Caco-2 (cell line): ENCODE results near the gene TMEM273. TPM values are rescaled to one million over a fixed set of nuclear protein-coding genes. Genes with fewer than 3 reads are reported as not detected.
A peak's percentile ranks its signal among the peaks of the same experiment; 100 is the strongest.

ENCODE experiments used
- BruUV-seq: library from RNA; stranded (reverse); fragments of 400-500 nt; replicated peaks from 2 replicates; lab custom pipeline; 2021; lab: Mats Ljungman, UMichigan
- CTCF ChIA-PET: fragments of 300-600 bp; sonication (Branson Sonifier 250); formaldehyde crosslinking; loops from one replicate; lab custom pipeline; 2022; ENCODE audit warnings: antibody characterized with exemption; lab: Charles Lee
- POLR2A ChIA-PET: fragments of 300-600 bp; sonication (Branson Sonifier 250); formaldehyde crosslinking; loops from one replicate; lab custom pipeline; 2022; ENCODE audit warnings: antibody characterized with exemption; lab: Charles Lee
- DNase-seq, 2 experiments: peaks; one replicate each; pipeline versions ENCODE4 v3.0.0 to v3.0.0-alpha.2; 2020 to 2022
- H3K27me3 ChIP-seq: replicated peaks from 2 replicates; pipeline ENCODE4 v1.6.0; 2011; ENCODE audit warnings: low read length; ENCODE audit not compliant: control insufficient read depth, insufficient read depth
- H3K36me3 ChIP-seq: 2 replicates; pipeline ENCODE4 v1.5.1; 2011; ENCODE audit warnings: low read length; ENCODE audit not compliant: control insufficient read depth, insufficient read depth
- H3K4me1 ChIP-seq: fragments of 250-450 bp; sonication (Bioruptor Pico); 2 replicates; pipeline ENCODE4 v1.5.1; 2020; ENCODE audit warnings: mild to moderate bottlenecking
- H3K4me3 ChIP-seq: 2 replicates; pipeline ENCODE4 v1.5.1; 2011; ENCODE audit warnings: low read depth, mild to moderate bottlenecking, control low read depth, low read length
- H3K9me3 ChIP-seq: fragments of 250-450 bp; sonication (Bioruptor Pico); 2 replicates; pipeline ENCODE4 v1.5.1; 2020; ENCODE audit warnings: mild to moderate bottlenecking, moderate library complexity
- H3K27ac Mint-ChIP-seq: one replicate; pipeline ENCODE4 v1.8.0; 2022; ENCODE audit warnings: mixed read lengths; ENCODE audit not compliant: unreplicated experiment
- H3K27me3 Mint-ChIP-seq: one replicate; pipeline ENCODE4 v1.8.0; 2022; ENCODE audit warnings: mixed read lengths; ENCODE audit not compliant: insufficient read depth, unreplicated experiment
- H3K36me3 Mint-ChIP-seq: one replicate; pipeline ENCODE4 v1.8.0; 2022; ENCODE audit warnings: mild to moderate bottlenecking, mixed read lengths; ENCODE audit not compliant: insufficient read depth, unreplicated experiment
- H3K4me1 Mint-ChIP-seq: one replicate; pipeline ENCODE4 v1.8.0; 2022; ENCODE audit warnings: low read depth, mixed read lengths; ENCODE audit not compliant: unreplicated experiment
- H3K4me3 Mint-ChIP-seq: one replicate; pipeline ENCODE4 v1.8.0; 2022; ENCODE audit warnings: mild to moderate bottlenecking, moderate library complexity, mixed read lengths; ENCODE audit not compliant: unreplicated experiment
- H3K9me3 Mint-ChIP-seq: one replicate; pipeline ENCODE4 v1.8.0; 2022; ENCODE audit warnings: mixed read lengths; ENCODE audit not compliant: unreplicated experiment
- CTCF ChIP-seq, 2 experiments: fragments of 200-600 bp in 1 of 2; IDR thresholded peaks; 1 replicate in 1 of 2; 2 replicates in 1 of 2; pipeline versions ENCODE4 v1.5.1 to v1.8.0; 2011 to 2022; ENCODE audit warnings: antibody characterized with exemption in 1 of 2, control low read depth in 1 of 2, inconsistent platforms in 1 of 2, low read depth in 1 of 2, low read length in 1 of 2, mild to moderate bottlenecking in 1 of 2, moderate library complexity in 1 of 2; ENCODE audit not compliant: insufficient read depth in 1 of 2, severe bottlenecking in 1 of 2, unreplicated experiment in 1 of 2
- intact Hi-C: fragments of 100-400 bp; cut with micrococcal nuclease; formaldehyde crosslinking; loops from one replicate; pipeline ENCODE4 v1.10.0; 2022; ENCODE audit not compliant: unreplicated experiment
- total RNA-seq: library from RNA; stranded (reverse); gene quantifications from 2 replicates; pipeline ENCODE4 v1.2.3, GENCODE V29; 2022

TMEM273 gene
- total RNA-seq, 1 experiment from 2014 or later, result not detected

GRCh38 chr10:49165259-49165658 is 22.9 kb downstream of the TMEM273 start:
- H3K36me3 Mint-ChIP-seq, result no peaks in the 10 kb centered on the region
- H3K27me3 ChIP-seq, result no peaks in the 10 kb centered on the region; the same call in 1 of the 2 replicates
- CTCF ChIA-PET, result interaction anchor here (1.1 to 1.3 kb wide), 2 partner anchors 164 to 509 kb away, joined by 8 to 15 read pairs; no protein-coding TSS in a partner anchor
- no peaks in the 10 kb centered on the region for H3K4me1 Mint-ChIP-seq
- H3K4me3 ChIP-seq, result no peak overlapping the region
- no peaks in the 10 kb centered on the region for H3K9me3 ChIP-seq
- no peak for DNase-seq
- H3K4me1 ChIP-seq, result no peaks in the 10 kb centered on the region
- POLR2A ChIA-PET, result no interaction called here
- H3K27me3 Mint-ChIP-seq, result peaks cover 23% of the 10 kb centered on the region
- H3K9me3 Mint-ChIP-seq, result no peaks in the 10 kb centered on the region
- no TSS peak for BruUV-seq
- H3K27ac Mint-ChIP-seq, result no peak overlapping the region
- H3K36me3 ChIP-seq, result no peaks in the 10 kb centered on the region
- intact Hi-C loops, result loop anchor here (2.0 kb wide), 1 partner anchor 164 kb away; no protein-coding TSS in a partner anchor
- no peak overlapping the region for H3K4me3 Mint-ChIP-seq
- TF ChIP-seq CTCF (IDR thresholded peaks at IDR 0.05; ENCODE audit: insufficient read depth in 1 of 2, low read depth in 1 of 2, low read length in 1 of 2, severe bottlenecking in 1 of 2, unreplicated experiment in 1 of 2), result no peak

GRCh38 chr10:49164559-49165188 is 23.5 kb downstream of the TMEM273 start:
- Mint-ChIP-seq H3K9me3 (no peaks in the 10 kb centered on the region), H3K27me3 (peaks cover 24% of the 10 kb centered on the region), H3K36me3 (no peaks in the 10 kb centered on the region), H3K4me3 (no peak overlapping the region), H3K4me1 (no peaks in the 10 kb centered on the region), H3K27ac (no peak overlapping the region)
- DNase-seq, result peak in 1 of 2 experiments; percentile 68
- ChIA-PET CTCF (interaction anchor here (0.6 to 2.7 kb wide), 8 partner anchors 9 to 509 kb away, joined by 3 to 18 read pairs (median 6); no protein-coding TSS in a partner anchor), POLR2A (no interaction called here)
- no peaks in the 10 kb centered on the region for H3K4me1 ChIP-seq
- no peaks in the 10 kb centered on the region; the same call in 1 of the 2 replicates for H3K27me3 ChIP-seq
- TF ChIP-seq CTCF (IDR thresholded peaks at IDR 0.05; ENCODE audit: insufficient read depth in 1 of 2, low read depth in 1 of 2, low read length in 1 of 2, severe bottlenecking in 1 of 2, unreplicated experiment in 1 of 2), result peak; percentile 63 to 94
- no peaks in the 10 kb centered on the region for H3K36me3 ChIP-seq
- intact Hi-C loops, result loop anchor here (1.0 to 2.0 kb wide), 4 partner anchors 164 to 506 kb away; no protein-coding TSS in a partner anchor
- no TSS peak for BruUV-seq
- no peak overlapping the region for H3K4me3 ChIP-seq
- no peaks in the 10 kb centered on the region for H3K9me3 ChIP-seq

- no peaks in the 10 kb centered on the region for H3K36me3 Mint-ChIP-seq
- no peaks in the 10 kb centered on the region for H3K4me1 Mint-ChIP-seq
- peaks cover 28% of the 10 kb centered on the region for H3K27me3 Mint-ChIP-seq
- Histone ChIP-seq H3K4me1 (no peaks in the 10 kb centered on the region), H3K9me3 (no peaks in the 10 kb centered on the region), H3K27me3 (no peaks in the 10 kb centered on the region; the same call in 1 of the 2 replicates), H3K36me3 (no peaks in the 10 kb centered on the region), H3K4me3 (no peak overlapping the region)
- intact Hi-C loops, result loop anchor here (1.0 to 2.0 kb wide), 4 partner anchors 163 to 505 kb away; no protein-coding TSS in a partner anchor
- ChIA-PET CTCF (interaction anchor here (1.8 to 2.7 kb wide), 2 partner anchors 188 to 506 kb away, joined by 17 to 18 read pairs; no protein-coding TSS in a partner anchor), POLR2A (no interaction called here)
- no peaks in the 10 kb centered on the region for H3K9me3 Mint-ChIP-seq
- no peak overlapping the region for H3K4me3 Mint-ChIP-seq
- DNase-seq, result no peak
- no peak for TF ChIP-seq CTCF (IDR thresholded peaks at IDR 0.05; ENCODE audit: insufficient read depth in 1 of 2, low read depth in 1 of 2, low read length in 1 of 2, severe bottlenecking in 1 of 2, unreplicated experiment in 1 of 2)
- H3K27ac Mint-ChIP-seq, result no peak overlapping the region
- no TSS peak for BruUV-seq
These were observed 24.4 kb downstream of the TMEM273 start for GRCh38 chr10:49163741-49164140.
